Measurements from ENCODE around the gene WASF3.

GRCh38 chr13:26710166-26710565 lies 152.7 kb downstream of the WASF3 start:
- TF ChIP-seq POLR2A (IDR thresholded peaks at IDR 0.05) (no peak), CTCF (IDR thresholded peaks at IDR 0.05 in 4 of 5, conservative IDR thresholded peaks at IDR 0.05 in 1 of 5) (no peak)

Data from gastrocnemius medialis (tissue), 4 donors.